ENCODE results near the gene PACSIN1. TPM values are rescaled to one million over a fixed set of nuclear protein-coding genes. Genes with fewer than 3 reads are reported as not detected.

The PACSIN1 gene
- total RNA-seq, 2 donors from 2014 or later: 0.09 TPM; not detected in 1

- peak; percentile 24 for DNase-seq (ENCODE audit: low spot score)
- intact Hi-C loops (cut with DNase I): no loop called here
Measured at GRCh38 chr6:34584694-34585093, 118.8 kb downstream of the PACSIN1 start.

Other genes starting within 250 kb of the PACSIN1 start
- gene HMGA1, start 229.2 kb upstream of the PACSIN1 start, total RNA-seq: 10 to 100 TPM; 11.3 to 39.7 TPM
- 10 to 100 TPM; 19.0 to 24.5 TPM for gene SMIM29, start 217.1 kb upstream of the PACSIN1 start, total RNA-seq
- 10 to 100 TPM; 41.9 to 49.9 TPM for gene NUDT3, start 73.4 kb upstream of the PACSIN1 start, total RNA-seq
- 1,000 to 10,000 TPM in 1 of 2 donors, 100 to 1,000 TPM in 1; 962 to 1,039 TPM for gene RPS10, start 40.0 kb upstream of the PACSIN1 start, total RNA-seq
- not detected for gene SPDEF, start 90.3 kb downstream of the PACSIN1 start, total RNA-seq
- 10 to 100 TPM; 74.0 to 83.4 TPM for gene ILRUN, start 230.7 kb downstream of the PACSIN1 start, total RNA-seq

Data from posterior vena cava (tissue), 2 donors.